Suppressor macrophage treated with lipopolysaccharide for 4 hours (primary cell): Measurements from ENCODE around the gene EPSTI1.
"Not testable (repeated sequence)": the region's sequence is repeated elsewhere in the genome, so short reads cannot be mapped to it uniquely, and the experiment has no call there.

Source experiments
- DNase-seq: peaks from one replicate; pipeline ENCODE4 v3.0.0-alpha.2; 2020

The EPSTI1 gene

GRCh38 chr13:42891591-42891990, 100.5 kb downstream of the EPSTI1 start:
- no peak for DNase-seq

GRCh38 chr13:42885325-42885724, 106.7 kb downstream of the EPSTI1 start:
- no peak for DNase-seq

- DNase-seq, result peak; percentile 15
Observed at GRCh38 chr13:42883771-42884467, 108.1 kb downstream of the EPSTI1 start.

- DNase-seq, result peak; percentile 13
Observed at GRCh38 chr13:42883142-42883541, 108.9 kb downstream of the EPSTI1 start.

- DNase-seq, result no peak
Observed at GRCh38 chr13:42880056-42880605, 111.9 kb downstream of the EPSTI1 start.

GRCh38 chr13:42878721-42879120, 113.3 kb downstream of the EPSTI1 start:
- DNase-seq, result no peak

- peak; percentile 63 for DNase-seq
Observed at GRCh38 chr13:42876887-42877545, 115.0 kb downstream of the EPSTI1 start.

GRCh38 chr13:42876270-42876714, 115.7 kb downstream of the EPSTI1 start:
- peak; percentile 82 for DNase-seq

GRCh38 chr13:42875475-42876269, 116.4 kb downstream of the EPSTI1 start:
- DNase-seq, result no peak

GRCh38 chr13:42874221-42874620, 117.8 kb downstream of the EPSTI1 start:
- DNase-seq, result no peak

- no peak for DNase-seq
Observed at GRCh38 chr13:42873081-42873480, 119.0 kb downstream of the EPSTI1 start.

- DNase-seq, result no peak
Observed at GRCh38 chr13:42867232-42867631, 124.8 kb downstream of the EPSTI1 start.

- no peak for DNase-seq
Observed at GRCh38 chr13:42865768-42866102, 126.3 kb downstream of the EPSTI1 start.

GRCh38 chr13:42864952-42865767, 126.9 kb downstream of the EPSTI1 start:
- no peak for DNase-seq

GRCh38 chr13:42862370-42862769, 129.7 kb downstream of the EPSTI1 start:
- DNase-seq, result not testable (repeated sequence)

- no peak for DNase-seq
Observed at GRCh38 chr13:42860485-42860884, 131.6 kb downstream of the EPSTI1 start.

- no peak for DNase-seq
Observed at GRCh38 chr13:42859760-42860159, 132.3 kb downstream of the EPSTI1 start.

- DNase-seq, result no peak
Observed at GRCh38 chr13:42855410-42855809, 136.6 kb downstream of the EPSTI1 start.

GRCh38 chr13:42852136-42852535, 139.9 kb downstream of the EPSTI1 start:
- no peak for DNase-seq

- DNase-seq, result no peak
Observed at GRCh38 chr13:42849200-42849599, 142.8 kb downstream of the EPSTI1 start.

GRCh38 chr13:42847891-42848663, 144.0 kb downstream of the EPSTI1 start:
- DNase-seq, result no peak
